MV-4-11 (cell line): ENCODE results near the gene USP15.

Experiments
- DNase-seq: peaks from one replicate; lab custom pipeline; 2025; lab: John Stamatoyannopoulos, UW

Gene USP15

DNA sequence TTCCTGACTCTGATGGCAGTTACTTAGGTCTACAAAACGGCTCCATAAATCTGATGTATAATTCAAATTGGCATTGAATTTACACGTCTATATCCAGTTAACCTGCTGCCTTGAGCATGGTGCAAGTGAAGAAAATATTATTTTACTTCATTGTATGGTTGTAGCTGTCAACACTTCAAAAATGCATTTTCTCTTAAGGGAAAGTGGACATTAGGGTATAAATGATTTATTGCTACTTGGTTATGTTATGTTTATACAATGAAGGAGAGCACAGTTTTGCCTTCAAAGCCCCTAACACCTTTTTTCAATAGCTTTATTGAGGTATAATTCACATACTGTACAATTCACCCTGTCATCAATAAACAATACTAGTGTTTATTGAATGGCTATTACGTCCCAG lies 2.0 kb upstream of the USP15 start:
- no peak for DNase-seq

DNA sequence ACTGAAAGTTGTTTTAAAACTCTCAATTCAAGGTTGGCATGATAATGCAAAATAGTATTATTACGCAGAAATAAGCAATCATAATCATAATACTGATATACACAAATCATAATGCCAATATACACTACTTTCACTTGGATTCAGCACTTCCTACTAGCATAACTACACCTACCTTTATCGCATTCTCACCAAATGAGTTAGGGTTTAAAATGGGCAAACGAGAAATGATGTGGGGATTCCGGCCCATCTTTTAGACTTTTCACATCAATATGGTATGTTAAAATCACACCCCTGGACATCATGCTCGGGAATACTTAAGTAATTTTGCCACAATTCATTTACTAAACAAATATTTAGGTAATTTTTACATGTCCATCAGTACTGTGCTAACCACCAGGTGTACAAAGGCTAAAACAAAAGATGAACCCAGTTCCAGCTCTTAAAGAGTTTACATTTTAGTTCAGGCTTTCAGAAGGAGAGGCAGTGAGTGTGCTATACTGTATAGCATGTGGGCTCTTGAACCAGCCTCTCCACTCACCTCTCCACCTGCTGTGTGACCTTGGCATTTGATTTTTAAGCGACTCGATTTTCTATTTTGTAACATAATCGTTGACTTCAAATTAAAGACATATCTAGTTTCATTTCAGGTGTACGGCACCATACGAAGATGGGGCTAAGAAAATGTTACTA lies 1.1 kb upstream of the USP15 start:
- DNase-seq = no peak

DNA sequence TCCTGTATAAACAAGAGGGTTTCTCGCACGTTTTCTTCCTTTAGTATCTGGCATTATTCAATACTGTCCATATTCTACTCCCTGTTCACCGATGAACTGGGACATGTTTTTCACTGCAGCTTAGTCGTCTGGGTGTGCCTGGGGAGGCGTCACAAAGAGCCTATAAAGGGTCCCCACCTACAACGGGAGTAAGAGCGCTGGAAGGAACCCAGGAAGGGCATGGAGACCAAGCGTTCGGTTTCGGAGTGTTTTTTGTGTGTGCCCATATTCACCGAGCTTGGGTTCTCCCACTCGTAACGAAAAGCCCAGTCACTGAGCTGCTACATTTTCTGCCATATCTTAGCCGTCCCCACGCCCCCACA lies 592 bp upstream of the USP15 start:
- peak; percentile 44 for DNase-seq

DNA sequence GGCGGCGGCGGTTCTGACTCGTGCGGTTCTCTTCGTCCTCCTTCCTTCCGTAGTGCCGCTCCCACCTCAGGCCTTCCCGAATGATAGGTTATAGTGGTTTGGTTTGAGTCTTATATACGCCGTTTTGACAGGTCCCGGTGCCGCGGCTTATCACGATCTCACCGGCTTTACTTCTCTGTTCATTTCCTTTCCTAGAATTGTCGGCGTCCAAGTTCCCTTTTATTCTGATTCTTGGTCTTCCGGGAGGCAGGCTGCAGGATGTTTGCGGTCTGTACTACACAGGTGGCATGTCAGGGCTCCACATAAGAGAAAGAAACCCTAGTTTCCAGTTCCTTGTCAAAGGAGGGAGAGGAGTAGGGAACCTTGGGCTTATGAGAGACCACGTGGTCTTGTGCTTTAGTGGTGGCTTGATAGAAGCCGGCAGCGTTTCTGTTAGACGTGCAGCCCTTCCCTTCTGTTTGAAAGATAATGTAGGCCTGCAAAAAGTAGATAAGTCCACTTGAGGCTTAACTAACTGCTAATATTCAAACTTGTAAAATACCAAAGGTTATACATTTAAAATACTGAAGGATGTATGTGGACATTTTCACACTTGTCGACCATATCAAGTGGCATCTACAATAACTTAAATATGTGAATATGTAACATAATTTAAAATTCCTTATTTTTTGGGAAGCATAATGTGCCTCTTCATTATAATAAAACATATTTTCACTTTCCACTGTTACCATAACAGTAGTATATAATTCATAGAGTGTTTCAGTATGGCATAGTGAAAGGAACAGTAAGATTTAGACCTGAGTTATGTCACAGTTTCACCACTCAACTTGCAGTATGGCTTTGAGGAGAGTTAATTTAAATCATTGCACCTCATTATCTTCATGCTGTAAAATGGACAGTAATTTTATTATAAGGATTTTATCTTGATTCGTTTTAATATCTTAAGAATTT lies 804 bp downstream of the USP15 start:
- peak; percentile 98 for DNase-seq

DNA sequence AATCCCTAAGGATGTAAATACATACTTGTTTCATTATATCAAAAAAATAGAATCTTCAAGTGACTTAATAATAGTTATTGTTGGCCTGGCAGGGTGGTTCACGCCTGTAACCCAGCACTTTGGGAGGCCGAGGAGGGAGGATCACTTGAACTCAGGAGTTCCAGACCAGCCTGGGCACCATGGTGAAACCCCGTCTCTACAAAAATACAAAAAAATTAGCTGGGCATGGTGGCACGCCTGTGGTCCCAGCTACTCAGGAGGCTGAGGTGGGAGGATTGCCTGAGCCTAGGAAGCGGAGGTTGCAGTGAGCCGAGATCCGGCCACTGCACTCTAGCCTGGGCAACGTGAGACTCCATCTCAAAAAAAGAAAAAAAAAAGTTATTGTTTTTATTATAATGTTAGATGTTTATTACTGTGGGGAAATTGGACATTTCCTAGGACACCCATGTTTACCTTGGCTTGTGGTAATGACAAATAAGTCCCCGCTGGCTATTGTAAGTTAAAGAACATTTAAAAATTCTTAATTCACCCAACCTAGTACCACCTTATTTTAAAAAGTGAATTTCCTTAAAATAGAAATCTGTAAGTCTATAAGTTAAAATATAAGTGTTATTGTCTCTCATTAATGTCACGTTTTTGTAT lies 1.8 kb downstream of the USP15 start:
- DNase-seq = no peak

DNA sequence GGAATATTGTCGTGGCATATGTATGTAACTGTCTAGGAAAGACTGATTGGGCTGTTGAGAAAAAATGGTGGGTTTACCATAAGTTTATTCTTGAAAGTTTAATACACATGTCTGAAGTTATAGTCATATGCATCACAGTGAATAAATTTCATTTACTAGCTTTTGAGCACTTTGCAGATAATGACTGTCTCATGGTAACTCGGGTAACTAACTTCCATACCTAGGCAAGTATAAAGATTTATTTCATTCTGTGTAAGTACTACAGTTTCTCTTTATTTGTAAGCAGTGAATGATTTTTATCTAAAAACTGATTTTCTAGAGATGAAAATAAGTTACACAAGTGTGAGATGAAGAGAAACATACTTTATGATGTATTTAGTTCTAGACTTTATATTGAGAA lies 3.0 kb downstream of the USP15 start:
- DNase-seq = no peak

DNA sequence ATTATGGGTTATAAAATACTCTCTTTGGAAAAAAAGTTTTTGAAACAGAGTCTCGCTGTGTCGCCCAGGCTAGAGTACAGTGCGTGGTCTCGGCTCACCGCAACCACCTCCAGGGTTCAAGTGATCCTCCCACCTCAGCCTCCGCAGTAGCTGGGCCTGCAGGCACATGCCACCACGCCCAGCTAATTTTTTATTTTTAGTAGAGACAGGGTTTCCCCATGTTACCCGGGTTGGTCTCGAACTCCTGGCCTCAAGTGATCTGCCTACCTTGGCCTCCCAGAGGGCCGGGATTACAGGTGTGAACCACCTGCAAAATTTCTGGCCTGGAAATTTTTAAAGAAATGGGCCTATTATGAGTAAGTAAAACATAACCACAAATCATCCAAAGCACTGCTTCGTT lies 3.8 kb downstream of the USP15 start:
- DNase-seq = no peak

DNA sequence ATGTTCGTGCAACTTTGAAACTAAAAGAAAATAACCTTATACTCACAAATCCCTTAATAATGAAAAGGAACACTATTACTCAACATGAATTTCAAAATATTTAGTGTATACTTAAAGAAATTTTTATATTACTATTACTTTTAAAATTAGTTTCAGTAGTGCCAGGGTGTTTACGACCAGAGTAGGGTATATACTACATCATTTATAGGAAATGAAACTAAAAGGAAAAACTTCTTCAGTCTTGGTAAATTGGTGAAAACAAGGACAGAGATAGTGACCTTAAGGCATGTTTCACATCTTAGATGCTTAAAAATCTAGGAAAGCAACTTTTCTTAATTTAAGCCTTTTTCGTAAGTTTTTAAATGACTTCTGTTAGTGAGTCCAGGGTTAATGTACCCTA lies 4.5 kb downstream of the USP15 start:
- peak; percentile 54 for DNase-seq

DNA sequence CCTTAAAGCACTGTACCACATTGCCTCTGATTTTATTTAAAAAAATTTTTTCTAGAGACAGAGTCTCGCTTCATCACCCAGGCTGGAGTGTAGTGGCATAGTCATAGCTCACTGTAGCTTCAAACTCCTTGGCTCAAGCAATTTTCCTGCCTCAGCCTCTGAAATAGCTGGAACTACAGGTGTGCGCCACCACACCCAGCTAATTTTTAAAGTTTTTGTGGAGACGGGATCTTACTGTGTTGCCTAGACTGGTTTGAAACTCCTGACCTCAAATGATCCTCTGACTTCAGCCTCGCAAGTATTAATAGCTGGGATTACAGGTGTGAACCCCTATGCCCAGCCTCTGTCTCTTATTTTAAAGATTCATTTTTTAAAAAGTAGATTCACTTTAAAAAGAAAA lies 5.3 kb downstream of the USP15 start:
- DNase-seq = no peak

DNA sequence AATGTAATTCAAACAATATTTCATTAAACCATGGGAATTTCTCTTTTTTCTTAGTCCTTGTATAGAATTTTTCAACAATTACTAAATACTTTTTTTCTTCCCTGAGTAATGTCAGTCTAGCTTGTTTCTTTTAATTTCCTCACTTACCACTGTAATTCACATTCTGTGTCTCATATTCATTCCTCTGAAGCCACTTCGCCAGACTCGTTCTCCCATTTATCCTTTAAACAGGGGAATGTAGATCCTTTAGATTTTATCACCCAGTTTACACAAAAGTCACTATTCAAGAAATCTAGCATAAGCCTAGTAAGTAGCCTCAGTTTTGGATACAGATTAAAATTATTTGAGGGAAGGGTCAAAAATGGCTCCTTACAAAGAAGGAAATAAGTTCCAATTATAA lies 6.8 kb downstream of the USP15 start:
- no peak for DNase-seq

DNA sequence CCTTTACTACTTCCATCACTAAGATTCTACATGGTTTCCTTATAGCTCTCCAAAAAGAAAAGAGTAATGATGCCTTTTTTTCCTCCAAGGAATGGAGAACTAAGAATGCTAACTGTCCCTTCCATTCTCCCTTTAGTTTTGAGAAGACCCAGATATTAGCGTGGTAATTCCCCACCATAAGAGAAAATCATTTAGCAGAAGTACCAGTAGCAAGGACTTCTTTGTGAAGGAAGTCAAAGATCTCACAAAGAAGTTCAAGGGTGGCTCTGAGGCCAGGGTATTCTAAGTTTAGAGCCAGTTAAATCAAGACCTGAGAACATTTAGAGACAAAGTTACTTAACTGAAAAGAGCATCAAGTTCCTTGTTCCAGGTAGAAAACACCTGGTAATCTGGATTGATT lies 7.3 kb downstream of the USP15 start:
- DNase-seq = no peak

DNA sequence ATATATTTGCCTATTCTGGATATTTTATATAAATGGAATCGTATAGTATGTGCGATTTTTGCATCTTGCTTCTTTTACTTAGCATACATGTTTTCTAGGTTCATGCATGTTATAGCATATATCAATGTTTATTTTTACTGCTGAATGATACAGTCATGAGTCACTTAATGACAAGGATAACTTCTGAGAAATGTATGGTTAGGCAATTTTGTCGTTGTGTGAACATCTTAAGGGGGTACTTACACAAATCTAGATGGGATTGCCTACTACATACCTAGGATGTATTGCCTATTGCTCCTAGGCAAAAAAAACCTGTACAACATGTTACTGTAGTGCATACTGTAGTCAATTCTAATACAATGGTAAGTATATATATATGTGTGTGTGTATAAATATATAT lies 8.8 kb downstream of the USP15 start:
- peak; percentile 31 for DNase-seq

DNA sequence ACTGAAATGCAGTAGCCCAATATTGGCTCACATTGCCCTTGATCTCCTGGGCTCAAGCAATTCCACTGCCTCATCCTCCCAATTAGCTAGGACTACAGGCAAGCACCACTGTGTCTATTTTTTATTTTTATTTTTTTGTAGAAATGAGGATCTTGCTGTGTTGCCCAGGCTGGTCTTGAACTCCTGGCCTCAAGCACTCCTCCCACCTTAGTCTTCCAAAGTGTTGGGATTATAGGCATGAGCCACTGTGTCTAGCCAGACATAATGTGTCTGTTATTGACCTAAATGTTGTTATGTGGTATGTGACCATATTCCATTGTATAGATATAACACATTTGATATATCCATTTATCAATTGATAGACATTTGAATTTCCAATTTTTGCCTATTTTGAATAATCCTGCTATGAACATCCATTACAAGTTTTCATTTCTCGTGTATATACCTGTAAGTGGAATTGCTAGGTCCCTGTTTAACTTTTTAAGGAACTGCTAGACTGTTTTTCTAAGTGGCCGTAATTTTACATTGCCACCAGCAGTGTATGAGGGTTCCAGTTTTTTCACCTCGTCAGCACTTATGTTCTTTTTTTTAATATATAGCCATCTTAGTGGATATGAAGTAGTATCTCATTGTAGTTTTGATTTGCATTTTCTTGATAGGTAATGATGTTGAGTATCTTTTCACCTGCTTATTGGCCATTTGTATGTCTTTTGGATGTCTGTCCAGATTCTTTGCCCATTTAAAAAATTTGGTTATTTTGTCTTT lies 9.4 kb downstream of the USP15 start:
- DNase-seq = no peak

DNA sequence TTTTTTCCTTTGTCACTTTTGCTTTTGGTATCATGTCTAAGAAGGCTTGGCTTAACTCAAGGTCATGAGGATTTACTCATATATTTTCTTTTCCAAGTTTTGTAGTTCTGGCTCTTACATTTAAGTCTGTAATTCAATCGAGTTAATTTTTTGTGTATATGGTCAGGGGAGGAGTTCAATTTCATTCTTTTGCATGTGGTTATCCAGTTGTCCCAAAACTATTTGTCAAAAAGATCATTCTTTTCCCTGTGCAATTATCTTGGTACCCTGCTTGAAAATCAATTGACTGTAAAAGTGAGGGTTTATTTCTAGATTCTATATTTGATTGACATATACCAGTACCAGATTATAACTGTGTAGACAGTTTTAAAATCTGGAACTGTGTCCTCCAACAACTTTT lies 10.2 kb downstream of the USP15 start:
- no peak for DNase-seq

DNA sequence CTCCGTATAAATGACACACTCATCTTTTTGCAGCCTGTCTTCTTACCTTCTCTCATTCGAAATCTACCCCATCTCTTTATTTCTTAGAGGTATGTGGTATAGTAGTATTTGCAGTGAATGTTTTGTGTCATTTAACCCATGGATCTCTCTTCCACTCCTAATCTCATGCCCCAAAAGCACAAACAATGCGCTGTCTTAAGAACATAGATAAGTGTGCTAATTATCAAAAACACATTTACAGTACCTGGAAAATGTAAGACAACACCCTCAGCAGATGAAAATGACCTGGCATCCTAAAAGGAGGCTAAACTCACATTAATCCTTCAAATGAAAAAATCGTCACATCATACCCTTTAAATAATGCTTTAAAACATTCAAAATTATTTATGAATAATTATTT lies 10.7 kb downstream of the USP15 start:
- DNase-seq = no peak

DNA sequence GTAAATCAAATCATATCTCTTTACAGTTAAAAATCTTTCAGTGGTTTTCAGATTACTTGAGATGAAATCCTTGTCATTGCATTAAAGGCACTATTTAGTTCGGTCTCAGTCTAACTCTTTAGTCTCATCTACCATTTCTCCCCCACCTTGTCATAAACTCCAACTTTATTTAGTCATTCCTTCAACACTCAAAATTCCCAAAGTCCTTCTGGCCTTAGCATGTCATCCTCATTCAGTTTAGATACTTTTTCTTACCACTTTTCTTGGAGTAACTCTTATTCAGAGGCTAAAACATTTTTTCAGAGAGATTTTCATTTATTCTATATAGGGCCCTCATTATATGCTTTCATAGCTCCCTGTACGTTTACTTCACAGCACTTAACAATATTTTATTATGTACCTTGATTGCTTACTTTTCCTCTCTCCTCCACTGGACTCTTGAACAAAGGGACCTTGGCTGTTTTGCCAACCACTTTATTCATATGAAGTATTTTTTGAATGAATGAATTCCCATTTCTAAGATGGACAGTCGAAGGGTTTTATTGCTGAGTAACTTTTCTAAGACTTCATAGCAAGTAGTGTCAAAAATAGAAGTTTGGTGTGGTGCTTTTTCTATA lies 12.8 kb downstream of the USP15 start:
- no peak for DNase-seq

DNA sequence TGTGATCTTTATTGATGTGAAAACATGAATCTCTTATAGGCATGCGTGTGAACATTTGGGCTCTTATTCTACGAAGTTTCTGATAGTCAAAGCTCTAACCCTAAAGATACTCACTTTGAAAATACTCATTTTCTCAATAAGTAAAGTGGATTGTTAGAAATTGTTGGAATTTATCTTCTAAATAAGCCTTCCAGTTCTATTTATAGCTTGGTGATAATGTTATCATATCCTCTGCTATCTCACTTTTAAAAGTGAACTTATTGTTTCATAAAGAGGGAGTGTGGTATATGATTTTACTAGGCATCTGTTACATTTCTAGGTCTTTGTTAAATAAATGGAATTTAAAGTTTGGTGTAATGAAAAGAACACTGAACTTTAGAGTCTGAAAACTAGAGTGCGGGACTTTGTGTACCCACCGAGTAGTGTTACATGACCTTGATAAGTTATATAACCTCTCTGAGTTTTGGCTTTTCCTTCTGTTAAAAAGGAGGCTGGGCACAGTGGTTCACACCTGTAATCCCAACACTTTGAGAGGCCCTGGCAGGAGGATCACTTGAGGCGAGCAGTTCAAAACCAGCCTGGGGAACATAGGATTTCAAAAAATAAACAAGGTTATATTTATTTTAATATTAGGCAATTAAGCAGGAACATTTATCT lies 13.6 kb downstream of the USP15 start:
- DNase-seq = no peak

DNA sequence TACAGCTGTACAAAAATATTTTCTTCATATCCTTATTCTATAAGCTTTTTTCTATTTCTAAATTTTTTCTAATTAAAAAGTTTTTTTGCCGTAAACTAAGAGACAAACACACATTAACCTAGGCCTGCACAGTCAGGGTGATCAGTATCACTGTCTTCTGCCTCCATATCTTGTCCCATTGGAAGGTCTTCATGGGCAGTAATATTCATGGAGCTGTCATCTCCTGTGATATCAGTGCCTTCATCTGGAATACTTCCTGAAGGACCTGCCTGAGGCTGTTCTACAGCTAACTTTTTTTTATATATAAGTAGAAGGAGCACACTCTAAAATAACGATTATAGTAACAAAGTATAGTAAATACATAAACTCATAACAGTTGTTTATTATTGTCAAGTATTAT lies 17.8 kb downstream of the USP15 start:
- DNase-seq = no peak

DNA sequence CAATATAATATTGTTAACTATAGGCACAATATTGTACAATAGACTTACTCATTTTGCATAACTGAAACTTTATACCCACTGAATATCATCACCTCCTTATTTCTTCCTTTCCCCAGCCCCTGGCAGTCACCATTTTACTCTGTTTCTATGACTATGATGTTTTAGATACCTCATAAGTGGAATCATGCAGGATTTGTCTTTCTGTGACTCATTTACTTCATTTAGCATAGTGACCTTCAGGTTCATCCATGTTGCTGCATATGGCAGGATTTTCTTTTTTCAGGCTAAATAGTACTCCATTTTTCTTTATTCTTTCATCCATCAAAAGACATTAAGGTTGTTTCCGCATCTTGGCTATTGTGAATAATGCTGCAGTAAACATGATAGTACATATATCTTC lies 18.9 kb downstream of the USP15 start:
- DNase-seq = no peak

DNA sequence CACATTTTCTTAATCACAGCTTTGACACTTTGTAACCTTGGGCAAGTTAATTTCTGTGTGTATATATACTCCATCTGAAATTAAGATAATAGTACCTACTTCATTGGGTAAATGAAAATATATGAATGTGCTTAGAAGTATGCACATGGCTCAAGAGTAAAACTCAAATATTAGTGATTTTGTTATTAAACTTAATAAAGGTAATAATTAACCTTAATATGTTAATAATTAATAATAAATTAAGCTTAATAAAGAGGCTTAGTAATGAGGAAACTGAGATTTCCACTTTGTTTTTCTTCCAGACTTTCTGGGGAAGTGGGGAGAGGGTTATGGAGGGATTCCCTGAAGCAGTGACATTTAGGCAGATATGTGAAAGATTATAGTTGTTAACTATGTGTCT lies 19.8 kb downstream of the USP15 start:
- no peak for DNase-seq

DNA sequence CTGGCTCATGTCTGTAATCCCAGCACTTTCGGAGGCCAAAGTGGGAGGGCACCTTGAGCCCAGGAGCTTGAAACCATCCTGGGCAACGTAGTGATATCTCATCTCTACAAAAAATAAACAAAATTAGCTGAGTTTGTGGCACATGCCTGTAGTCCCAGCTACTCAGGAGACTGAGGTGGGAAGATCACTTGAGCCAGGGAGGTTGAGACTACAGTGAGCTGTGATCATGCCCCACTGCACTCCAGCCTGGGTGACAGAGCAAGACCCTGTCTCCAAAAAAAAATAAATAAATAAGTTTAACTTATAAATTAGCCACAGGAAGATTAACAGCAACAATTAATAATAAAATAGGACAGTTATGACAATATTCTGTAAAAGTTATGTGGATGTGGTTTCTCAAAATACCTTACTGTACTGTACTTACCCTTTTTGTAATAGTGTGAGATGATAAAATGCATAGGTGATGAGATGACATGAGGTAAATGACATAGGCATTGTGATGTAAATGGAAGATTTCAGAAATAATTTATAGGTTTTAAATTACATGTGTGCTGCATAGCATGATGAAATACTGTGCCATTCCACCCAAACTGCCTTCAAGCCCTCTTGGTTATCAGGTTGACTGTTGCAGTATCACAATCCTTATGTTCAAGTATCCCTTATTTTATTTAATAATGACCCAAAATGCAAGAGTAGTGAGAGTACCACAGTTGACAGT lies 22.0 kb downstream of the USP15 start:
- DNase-seq = no peak
